Stimulated activated CD4-positive, alpha-beta T cell treated with anti-CD3 and anti-CD28 coated beads, Interleukin-2, amount 100 ng/mL, for 24 hours (primary cell): ENCODE results near the gene PLLP.
"Not testable (repeated sequence)": the region's sequence is repeated elsewhere in the genome, so short reads cannot be mapped to it uniquely, and the experiment has no call there.

Experiments
- DNase-seq, 2 donors: peaks; one replicate each; pipeline ENCODE4 v3.0.0-alpha.2; 2020

The PLLP gene

GRCh38 chr16:57271063-57271345 lies 13.5 kb downstream of the PLLP start:
- no peak for DNase-seq

GRCh38 chr16:57270221-57271062 lies 14.0 kb downstream of the PLLP start:
- DNase-seq: no peak

GRCh38 chr16:57268804-57269800 lies 15.4 kb downstream of the PLLP start:
- no peak for DNase-seq

GRCh38 chr16:57267343-57267742 lies 17.1 kb downstream of the PLLP start:
- not testable (repeated sequence) for DNase-seq

DNA sequence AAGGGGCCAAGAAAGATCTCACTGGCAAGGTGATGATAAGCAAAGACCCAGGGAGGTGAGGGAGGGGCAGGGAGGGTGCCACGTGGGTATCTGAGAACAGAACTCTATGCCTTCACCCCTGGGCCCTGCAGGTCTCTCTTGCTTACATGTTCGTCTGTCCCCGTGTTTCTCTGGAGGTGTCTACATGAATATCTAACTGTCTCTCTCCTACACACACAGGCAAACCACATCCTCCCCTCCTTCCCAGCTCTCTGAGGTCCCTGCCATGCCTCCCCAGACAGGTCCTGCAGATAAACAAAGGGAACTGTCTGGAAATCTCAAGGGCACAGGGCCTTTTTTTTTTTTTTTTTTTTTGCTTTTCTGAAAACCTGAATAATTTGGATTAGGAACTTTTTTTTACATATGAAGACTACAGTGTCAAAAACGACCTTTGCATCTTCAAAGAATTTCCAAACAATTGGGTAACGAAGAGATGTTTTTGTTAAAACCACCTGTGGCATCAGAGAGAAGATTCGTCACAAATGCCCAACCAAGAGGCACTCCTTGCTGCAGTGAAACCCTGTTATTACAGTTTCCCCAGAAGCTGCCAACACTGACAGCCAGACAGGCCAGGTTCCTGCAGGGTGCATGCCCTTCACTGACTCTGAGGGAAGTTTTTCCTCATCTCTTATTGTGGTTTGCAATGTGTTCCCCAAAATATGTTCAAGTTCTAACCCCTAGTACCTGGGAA lies 17.8 kb downstream of the PLLP start:
- peak; percentile 14 to 38 for DNase-seq

DNA sequence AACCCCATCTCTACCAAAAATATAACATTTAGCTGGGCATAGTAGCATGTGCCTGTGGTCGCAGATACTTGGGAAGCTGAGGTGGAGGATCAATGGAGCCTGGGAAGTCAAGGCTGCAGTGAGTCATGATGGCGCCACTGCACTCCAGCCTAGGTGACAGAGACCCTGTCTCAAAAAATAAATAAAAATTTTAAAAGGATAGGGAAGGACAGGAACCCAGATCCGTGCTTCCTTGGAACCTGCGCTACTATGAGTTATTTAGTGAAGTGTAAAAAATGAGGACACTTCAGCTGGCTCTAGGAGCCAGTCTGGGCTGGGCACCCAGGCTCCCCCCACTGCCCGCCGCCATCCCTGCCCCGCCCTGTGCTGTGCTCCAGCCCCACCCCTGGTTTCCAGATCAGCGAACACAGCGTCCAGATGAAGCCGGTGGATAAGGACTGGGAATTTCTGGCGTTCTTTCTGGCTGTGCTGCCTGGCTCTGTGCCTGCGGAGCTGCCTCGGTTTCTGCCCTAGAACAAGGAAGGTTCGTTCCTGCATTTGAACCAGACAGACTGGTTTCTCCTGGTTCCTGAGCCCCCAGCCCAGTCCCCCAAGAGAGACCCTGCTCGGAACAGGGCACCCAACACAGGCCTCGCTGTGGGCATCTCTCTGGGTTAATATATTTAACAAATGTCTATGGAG lies 18.5 kb downstream of the PLLP start:
- no peak for DNase-seq

DNA sequence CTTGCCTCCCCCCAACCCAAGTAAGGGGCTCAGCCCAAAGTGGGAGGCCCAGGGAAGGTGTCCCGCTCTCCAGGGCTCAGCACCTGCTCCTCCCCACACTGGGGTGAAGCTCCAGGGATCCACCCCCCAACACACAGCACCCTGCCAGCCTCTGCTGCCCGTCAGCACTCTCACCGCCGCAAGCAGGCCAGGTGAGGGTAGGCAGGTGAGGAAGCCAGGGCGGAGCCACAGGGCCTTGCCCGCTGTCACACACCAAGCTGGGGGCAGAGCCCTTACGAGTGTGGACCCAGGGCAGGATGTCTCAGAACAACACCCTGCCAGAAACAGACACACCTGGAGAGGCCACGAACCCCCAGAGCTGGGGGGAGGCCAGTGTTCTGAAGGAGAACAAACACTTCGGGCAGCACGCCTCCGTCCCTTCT lies 19.5 kb downstream of the PLLP start:
- DNase-seq: no peak

DNA sequence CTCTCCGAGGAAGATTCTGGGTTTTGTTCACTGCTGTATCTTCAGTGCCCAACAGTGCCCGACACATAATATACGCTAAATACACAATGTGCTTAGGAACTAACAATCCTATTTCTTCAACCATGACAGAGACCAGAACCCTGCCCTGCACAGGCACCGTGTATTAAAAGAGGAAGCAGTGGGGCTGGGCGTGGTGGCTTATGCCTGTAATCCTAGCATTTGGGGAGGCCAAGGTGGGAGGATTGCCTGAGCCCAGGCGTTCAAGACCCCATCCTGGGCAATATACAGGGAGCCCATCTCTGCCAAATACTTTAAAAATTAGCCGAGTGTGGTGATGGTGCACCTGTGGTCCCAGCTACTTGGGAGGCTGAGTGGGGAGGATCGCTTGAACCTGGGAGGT lies 20.1 kb downstream of the PLLP start:
- DNase-seq: no peak

- DNase-seq: no peak
Measured at GRCh38 chr16:57263541-57264351, 20.7 kb downstream of the PLLP start.

DNA sequence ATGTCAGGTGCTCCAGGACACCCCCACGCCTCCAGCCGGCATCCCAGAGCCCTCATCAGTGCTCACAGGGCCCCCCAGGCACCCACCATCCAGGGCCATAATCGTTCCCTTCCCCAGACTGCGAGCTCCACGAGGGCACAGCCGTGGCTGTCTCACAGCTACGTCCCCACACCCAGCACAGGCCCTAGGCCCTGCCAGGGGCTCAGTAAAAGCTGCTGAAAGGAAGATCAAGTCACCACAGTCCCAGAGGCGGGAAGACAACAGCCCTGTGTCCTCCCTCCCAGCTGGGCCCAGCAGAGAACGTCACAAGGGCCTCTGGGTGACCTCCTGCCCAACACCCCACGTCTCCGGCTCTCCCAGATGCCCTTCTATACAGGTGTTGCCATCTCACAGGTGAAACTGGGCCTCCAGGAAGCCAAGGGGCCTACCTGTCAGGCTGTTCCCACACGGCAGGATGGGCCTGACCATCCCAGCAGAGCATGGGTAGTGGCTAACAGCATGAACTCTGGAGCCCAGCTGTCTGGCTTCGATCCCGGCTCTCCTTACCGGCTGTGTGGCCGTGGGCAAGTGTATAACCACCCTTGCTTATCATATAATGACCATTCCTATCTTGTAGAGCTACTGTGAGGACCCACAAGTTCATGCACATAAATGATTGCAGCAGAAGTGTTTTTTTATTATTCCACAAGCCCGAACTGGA lies 21.5 kb downstream of the PLLP start:
- DNase-seq: no peak

DNA sequence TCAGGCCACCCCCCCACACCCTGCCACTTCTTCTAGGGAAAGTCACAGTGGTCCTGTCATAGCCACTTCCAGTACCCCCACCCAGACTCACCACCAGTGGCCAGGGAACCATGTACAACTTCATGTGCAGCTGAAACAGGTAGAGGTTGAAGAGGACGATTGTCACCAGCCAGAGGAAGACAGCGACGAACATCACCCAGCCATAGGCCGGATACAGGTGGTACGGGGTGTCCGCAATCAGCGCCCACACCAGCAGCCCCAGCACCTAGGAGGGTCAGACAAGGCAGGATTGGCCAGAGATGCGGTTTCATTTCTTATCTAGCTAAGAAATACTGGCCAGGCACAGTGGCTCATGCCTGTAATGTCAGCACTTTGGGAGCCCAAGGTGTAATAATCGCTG lies 22.7 kb downstream of the PLLP start:
- no peak for DNase-seq

- DNase-seq: peak in 1 of 2 donors; percentile 10
Measured at GRCh38 chr16:57260294-57260929, 24.1 kb downstream of the PLLP start.

DNA sequence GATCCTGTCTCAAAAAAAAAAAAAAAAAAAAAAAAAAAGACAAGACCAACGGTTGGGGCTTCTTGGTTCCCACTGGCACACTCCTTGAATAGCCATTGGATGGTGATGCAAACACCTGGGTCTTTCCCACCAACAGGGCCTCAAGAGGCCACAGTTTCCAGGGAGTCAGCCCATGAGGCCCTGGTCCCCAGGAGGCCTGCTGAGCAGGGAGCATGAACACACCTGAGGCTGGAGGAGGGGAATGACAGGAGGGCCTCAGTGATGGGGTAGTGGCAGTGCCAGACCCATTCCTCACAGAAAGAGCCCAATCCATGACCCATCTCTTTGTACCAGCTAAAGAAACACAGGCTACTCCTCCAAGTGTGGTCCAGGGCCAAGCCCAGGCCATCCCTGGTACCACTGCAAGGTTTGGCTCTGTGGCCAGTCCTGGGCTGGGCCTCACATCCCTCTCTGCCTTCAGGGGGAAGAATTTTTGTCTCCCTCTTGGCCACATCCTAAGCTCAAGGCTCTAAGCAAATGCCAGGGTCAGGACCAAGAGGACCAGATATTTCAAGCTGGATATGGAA lies 25.5 kb downstream of the PLLP start:
- DNase-seq: no peak

DNA sequence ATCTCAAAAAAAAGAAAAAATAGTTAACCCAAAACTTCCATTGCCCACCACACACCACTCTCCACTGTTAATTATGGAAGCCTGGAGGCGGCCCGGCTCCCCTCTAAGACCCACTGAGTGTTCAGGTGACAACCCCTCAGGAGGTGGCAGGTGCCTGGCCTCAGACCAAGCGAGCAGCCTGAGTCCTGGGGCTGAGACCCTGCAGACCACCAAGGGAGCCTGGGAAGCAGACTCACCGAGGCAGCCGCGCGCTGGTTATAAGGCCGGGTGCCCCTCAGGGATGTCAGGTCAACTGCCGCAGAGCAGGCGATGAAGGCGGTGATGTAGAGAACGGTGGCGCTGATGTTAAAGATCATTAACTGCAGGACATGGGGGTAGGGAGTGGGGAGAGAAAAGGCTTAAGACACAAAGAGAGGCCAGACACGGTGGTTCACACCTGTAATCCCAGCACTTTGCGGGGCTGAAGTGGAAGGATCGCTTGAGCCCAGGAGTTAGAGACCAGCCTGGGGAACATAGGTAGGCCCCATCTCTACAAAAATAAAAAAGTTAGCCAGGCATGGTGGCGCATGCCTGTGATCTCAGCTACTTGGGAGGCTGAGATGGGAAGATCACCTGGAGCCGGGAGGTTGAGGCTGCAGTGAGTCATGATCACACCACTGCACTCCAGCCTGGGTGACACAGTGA lies 26.1 kb downstream of the PLLP start:
- no peak for DNase-seq

DNA sequence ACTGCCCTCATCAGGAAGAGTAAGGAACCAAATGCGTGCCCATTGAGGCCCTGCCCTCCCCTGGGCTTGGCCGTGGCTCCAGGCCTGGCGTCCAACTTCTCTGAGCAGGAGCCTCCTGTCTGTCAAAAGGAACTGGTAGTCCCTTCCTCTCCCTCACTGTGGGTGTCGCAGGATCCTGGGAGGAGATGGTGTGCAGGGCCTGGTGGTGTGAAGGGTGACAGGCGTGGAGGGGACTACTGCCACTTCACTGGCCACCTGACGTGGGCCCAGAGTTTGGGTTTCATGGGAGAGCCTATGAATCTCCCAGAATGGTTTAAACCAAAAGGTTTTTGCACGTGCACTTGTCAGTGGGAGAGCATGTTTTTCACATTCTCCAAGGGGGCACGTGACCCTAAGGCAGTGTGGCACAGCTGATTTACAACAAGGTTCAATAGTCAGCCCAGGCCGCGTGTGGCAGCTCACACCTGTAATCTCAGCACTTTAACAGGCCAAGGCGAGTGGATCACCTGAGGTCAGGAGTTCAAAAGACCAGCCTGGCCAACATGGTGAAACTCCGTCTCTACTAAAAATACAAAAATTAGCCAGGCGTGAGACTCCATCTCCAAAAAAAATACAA lies 26.9 kb downstream of the PLLP start:
- no peak for DNase-seq

DNA sequence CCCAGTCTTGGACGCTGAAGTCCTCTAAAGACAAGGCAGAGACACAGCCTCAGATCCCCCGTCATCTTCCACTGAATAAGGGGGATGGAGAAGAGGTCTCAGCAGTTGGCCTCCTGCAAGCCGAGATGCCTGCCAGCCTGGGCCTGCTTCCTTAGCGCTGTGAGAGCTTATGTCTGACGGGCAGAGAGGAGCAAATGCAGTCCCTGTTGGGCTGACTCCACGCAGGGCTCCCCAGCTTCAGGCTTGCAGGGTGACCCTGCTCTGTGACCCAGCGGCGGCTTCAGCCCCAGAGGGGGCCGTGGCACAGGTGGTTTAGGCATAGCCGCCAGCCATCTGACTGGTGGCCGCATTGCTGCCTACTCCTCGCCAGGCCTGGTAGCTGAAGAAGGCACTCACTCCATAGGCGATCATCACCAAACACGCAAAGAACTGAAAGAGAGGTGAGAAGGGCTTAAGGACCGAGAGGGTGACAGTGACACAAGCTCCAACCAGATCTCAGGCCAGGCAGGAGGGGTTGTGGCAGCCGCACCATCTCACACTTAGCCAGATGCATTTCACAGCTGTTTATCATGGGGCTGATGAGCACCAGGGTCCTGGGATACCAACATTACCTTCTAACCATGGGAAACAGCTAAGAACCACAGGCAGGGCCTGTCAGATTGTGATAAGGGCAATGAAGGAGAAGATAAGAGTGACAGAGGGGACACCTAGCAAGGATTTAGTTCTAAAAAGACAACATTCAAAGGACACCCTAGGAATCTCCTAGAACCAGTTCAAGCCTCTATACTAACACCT lies 27.7 kb downstream of the PLLP start:
- no peak for DNase-seq

DNA sequence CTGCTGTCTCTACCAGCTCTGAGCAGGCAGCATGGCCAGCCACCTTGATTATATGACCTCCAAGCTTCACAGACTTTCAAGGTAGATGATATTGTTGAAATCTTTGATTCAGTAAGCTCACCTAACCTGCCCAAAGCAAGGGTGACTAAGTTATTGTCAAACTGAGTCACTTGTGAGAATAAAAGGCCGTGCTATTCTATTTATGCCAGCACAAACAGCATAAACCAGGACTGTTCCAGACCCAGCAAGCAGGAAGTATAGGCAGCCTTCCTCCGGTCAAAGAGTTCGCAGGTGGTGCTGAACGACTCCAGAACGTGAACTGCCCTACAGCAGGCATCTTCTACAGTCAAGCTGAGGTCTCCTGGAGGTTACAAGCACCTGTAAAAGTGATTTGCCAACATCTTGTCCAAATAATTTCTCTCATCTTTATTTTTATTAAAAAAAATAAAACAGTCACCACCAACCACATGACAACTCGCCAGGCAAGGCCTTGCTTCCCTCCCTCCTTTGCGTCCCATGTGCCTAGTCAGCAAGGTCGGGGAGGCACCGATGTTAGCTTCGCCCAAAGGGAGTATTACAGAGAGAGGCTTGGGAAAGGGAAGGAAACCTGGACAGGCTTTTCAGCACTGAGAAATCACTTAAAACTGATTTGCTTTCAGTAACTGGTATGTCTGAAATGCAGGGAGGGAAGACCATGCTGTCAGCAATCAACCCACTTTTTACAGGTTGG lies 28.6 kb downstream of the PLLP start:
- no peak for DNase-seq

- DNase-seq: no peak
Measured at GRCh38 chr16:57253466-57253865, 31.0 kb downstream of the PLLP start.
